SK-N-MC (cell line): Measurements from ENCODE around the gene ENO3.
A peak's percentile ranks its signal among the peaks of the same experiment; 100 is the strongest.

Source experiments
- DNase-seq: peaks from one replicate; pipeline ENCODE4 v3.0.0-alpha.2; 2011; ENCODE audit warnings: low read depth, low spot score
- H3K27ac ChIP-seq: fragments of 200-600 bp; sonication (generic); 2 replicates; pipeline ENCODE4 v1.5.1; 2016; ENCODE audit warnings: mixed run types
- H3K36me3 ChIP-seq: fragments of 200-600 bp; sonication (generic); 2 replicates; pipeline ENCODE4 v1.6.1; 2017; ENCODE audit warnings: antibody characterized with exemption, low read length, mixed read lengths; ENCODE audit not compliant: insufficient read depth
- H3K4me3 ChIP-seq: fragments of 200-600 bp; sonication (generic); 2 replicates; pipeline ENCODE4 v1.5.1; 2016
- H3K9ac ChIP-seq: fragments of 200-600 bp; sonication (generic); 2 replicates; pipeline ENCODE4 v1.8.0; 2017; ENCODE audit warnings: mixed run types, mixed read lengths; ENCODE audit not compliant: insufficient read length
- H3K9me3 ChIP-seq: fragments of 200-600 bp; sonication (generic); 2 replicates; pipeline ENCODE4 v1.6.1; 2017; ENCODE audit warnings: low read depth, mild to moderate bottlenecking, antibody characterized with exemption, low read length, moderate library complexity, mixed read lengths
- EZH2 ChIP-seq: fragments of 200-600 bp; sonication (generic); IDR thresholded peaks from one replicate; pipeline ENCODE4 v1.6.1; 2017; ENCODE audit warnings: antibody characterized with exemption
- FOXP2 ChIP-seq: optimal IDR thresholded peaks from 2 replicates; pipeline ENCODE3; 2011; ENCODE audit warnings: mild to moderate bottlenecking, moderate library complexity; ENCODE audit not compliant: insufficient read depth; ENCODE audit errors: extremely low read length, control extremely low read depth
- POLR2AphosphoS5 ChIP-seq: IDR thresholded peaks from 2 replicates; pipeline ENCODE4 v1.6.1; 2012; ENCODE audit warnings: mild to moderate bottlenecking, low read depth, low read length, borderline replicate concordance

ENO3 gene

GRCh38 chr17:4986951-4987766 is 36.2 kb downstream of the ENO3 start, which contains the start of gene CAMTA2:
TSS of gene CAMTA2 (minus strand) at chr17:4987675. CDS start at chr17:4986222, 1,453 bp downstream.
- DNase-seq, result no peak
- no peak; the same call in 1 of the 2 replicates for TF ChIP-seq POLR2AphosphoS5
- no peak for TF ChIP-seq EZH2
- TF ChIP-seq FOXP2, result no peak
- Histone ChIP-seq H3K9me3 (no peaks in the 10 kb centered on the region), H3K9ac (peak within 1 kb of the TSS; percentile 80), H3K4me3 (peak within 1 kb of the TSS; percentile 79), H3K27ac (no peak within 1 kb of the TSS), H3K36me3 (no peaks in the 10 kb centered on the region; the same call in 1 of the 2 replicates)

- Histone ChIP-seq H3K9me3 (no peaks in the 10 kb centered on the region), H3K9ac (peak overlapping the region; percentile 80), H3K27ac (no peak overlapping the region), H3K36me3 (no peaks in the 10 kb centered on the region; the same call in 1 of the 2 replicates), H3K4me3 (peak overlapping the region; percentile 79)
- DNase-seq, result no peak
- TF ChIP-seq FOXP2 (no peak), EZH2 (no peak), POLR2AphosphoS5 (no peak)
Observed at GRCh38 chr17:4987767-4988567, 37.0 kb downstream of the ENO3 start.

GRCh38 chr17:4994081-4994595 is 43.2 kb downstream of the ENO3 start:
- H3K4me3 ChIP-seq, result no peak overlapping the region
- no peak overlapping the region for H3K27ac ChIP-seq
- H3K9me3 ChIP-seq, result no peaks in the 10 kb centered on the region
- no peak overlapping the region for H3K9ac ChIP-seq
- H3K36me3 ChIP-seq, result no peaks in the 10 kb centered on the region
- TF ChIP-seq POLR2AphosphoS5 (no peak), EZH2 (no peak), FOXP2 (no peak)
- DNase-seq, result no peak

- Histone ChIP-seq H3K9ac (peak within 1 kb of the TSS; percentile 85), H3K27ac (peak within 1 kb of the TSS; percentile 78), H3K4me3 (peak within 1 kb of the TSS; percentile 89), H3K36me3 (peaks cover 10% of the 10 kb centered on the region; the same call in 1 of the 2 replicates), H3K9me3 (no peaks in the 10 kb centered on the region)
- no peak for DNase-seq
- peak; percentile 51; the same call in 1 of the 2 replicates for TF ChIP-seq POLR2AphosphoS5
- no peak for TF ChIP-seq EZH2
Observed at GRCh38 chr17:4997302-4998026, 46.5 kb downstream of the ENO3 start, which contains the start of the genes INCA1 and KIF1C. TSS of gene INCA1 (minus strand) at chr17:4997522. CDS start at chr17:4994437, 3,085 bp downstream. TSS of gene KIF1C (plus strand) at chr17:4997950. CDS start at chr17:5000247, 2,297 bp downstream.

- H3K36me3 ChIP-seq, result peaks cover 11% of the 10 kb centered on the region; the same call in 1 of the 2 replicates
- H3K9me3 ChIP-seq, result no peaks in the 10 kb centered on the region
- peak overlapping the region; percentile 89 for H3K4me3 ChIP-seq
- no peak overlapping the region for H3K27ac ChIP-seq
- H3K9ac ChIP-seq, result peak overlapping the region; percentile 85
- DNase-seq, result no peak
- TF ChIP-seq EZH2, result no peak
Observed at GRCh38 chr17:4998027-4998731, 47.3 kb downstream of the ENO3 start.

GRCh38 chr17:4998732-4999429 is 48.0 kb downstream of the ENO3 start:
- DNase-seq, result no peak
- peaks cover 13% of the 10 kb centered on the region; the same call in 1 of the 2 replicates for H3K36me3 ChIP-seq
- H3K9me3 ChIP-seq, result no peaks in the 10 kb centered on the region
- peak overlapping the region; percentile 89 for H3K4me3 ChIP-seq
- TF ChIP-seq POLR2AphosphoS5 (no peak), FOXP2 (no peak), EZH2 (no peak)
- peak overlapping the region; percentile 85 for H3K9ac ChIP-seq
- H3K27ac ChIP-seq, result no peak overlapping the region
